Measurements from ENCODE around the gene SELENOM.
A peak's percentile ranks its signal among the peaks of the same experiment; 100 is the strongest.

SELENOM gene

GRCh38 chr22:31087744-31088215 lies 19.6 kb downstream of the SELENOM start:
- no peak overlapping the region for H3K4me3 ChIP-seq (replicated peaks; ENCODE audit: low read depth, low read length)
- peaks cover 6% of the 10 kb centered on the region for H3K36me3 ChIP-seq (ENCODE audit: control insufficient read depth, insufficient read depth, low read length)
- TF ChIP-seq CTCF (IDR thresholded peaks at IDR 0.05; ENCODE audit: insufficient read depth, low read length, poor library complexity, severe bottlenecking), result no peak
- no peak for DNase-seq (ENCODE audit: extremely low read depth, insufficient read length)
- H3K27me3 ChIP-seq (replicated peaks; ENCODE audit: control insufficient read depth, insufficient read depth, low read length), result no peaks in the 10 kb centered on the region

GRCh38 chr22:31086703-31087330 lies 20.6 kb downstream of the SELENOM start:
- H3K36me3 ChIP-seq (ENCODE audit: control insufficient read depth, insufficient read depth, low read length), result peaks cover 1% of the 10 kb centered on the region; the same call in 1 of the 2 replicates
- no peak overlapping the region for H3K4me3 ChIP-seq (replicated peaks; ENCODE audit: low read depth, low read length)
- no peak for TF ChIP-seq CTCF (IDR thresholded peaks at IDR 0.05; ENCODE audit: insufficient read depth, low read length, poor library complexity, severe bottlenecking)
- H3K27me3 ChIP-seq (replicated peaks; ENCODE audit: control insufficient read depth, insufficient read depth, low read length), result no peaks in the 10 kb centered on the region
- DNase-seq (ENCODE audit: extremely low read depth, insufficient read length), result no peak

GRCh38 chr22:31085928-31086327 lies 21.4 kb downstream of the SELENOM start:
- Histone ChIP-seq H3K4me3 (replicated peaks; ENCODE audit: low read depth, low read length) (no peak overlapping the region; the same call in 1 of the 2 replicates), H3K27me3 (replicated peaks; ENCODE audit: control insufficient read depth, insufficient read depth, low read length) (no peaks in the 10 kb centered on the region), H3K36me3 (ENCODE audit: control insufficient read depth, insufficient read depth, low read length) (peaks cover 1% of the 10 kb centered on the region; the same call in 1 of the 2 replicates)
- no peak for DNase-seq (ENCODE audit: extremely low read depth, insufficient read length)
- TF ChIP-seq CTCF (IDR thresholded peaks at IDR 0.05; ENCODE audit: insufficient read depth, low read length, poor library complexity, severe bottlenecking), result no peak

- Histone ChIP-seq H3K36me3 (ENCODE audit: control insufficient read depth, insufficient read depth, low read length) (peaks cover 1% of the 10 kb centered on the region; the same call in 1 of the 2 replicates), H3K27me3 (replicated peaks; ENCODE audit: control insufficient read depth, insufficient read depth, low read length) (no peaks in the 10 kb centered on the region), H3K4me3 (replicated peaks; ENCODE audit: low read depth, low read length) (peak overlapping the region; percentile 83)
- DNase-seq (ENCODE audit: extremely low read depth, insufficient read length), result no peak
- no peak for TF ChIP-seq CTCF (IDR thresholded peaks at IDR 0.05; ENCODE audit: insufficient read depth, low read length, poor library complexity, severe bottlenecking)
These were observed 21.9 kb downstream of the SELENOM start for GRCh38 chr22:31085493-31085824.

- H3K27me3 ChIP-seq (replicated peaks; ENCODE audit: control insufficient read depth, insufficient read depth, low read length), result no peaks in the 10 kb centered on the region
- TF ChIP-seq CTCF (IDR thresholded peaks at IDR 0.05; ENCODE audit: insufficient read depth, low read length, poor library complexity, severe bottlenecking), result peak; percentile 83
- peak; percentile 92 for DNase-seq (ENCODE audit: extremely low read depth, insufficient read length)
- peak overlapping the region; percentile 83 for H3K4me3 ChIP-seq (replicated peaks; ENCODE audit: low read depth, low read length)
- peaks cover 1% of the 10 kb centered on the region; the same call in 1 of the 2 replicates for H3K36me3 ChIP-seq (ENCODE audit: control insufficient read depth, insufficient read depth, low read length)
These were observed 22.4 kb downstream of the SELENOM start for GRCh38 chr22:31084811-31085492.
